AG04450 (cell line): ENCODE measurements around the gene OCSTAMP. TPM values are rescaled to one million over a fixed set of nuclear protein-coding genes. Genes with fewer than 3 reads are reported as not detected.

Experiments used
- CTCF ChIA-PET: fragments of 300-600, 350-600 bp; formaldehyde crosslinking; extraction: SDS; loops from one replicate; lab custom pipeline; 2022; ENCODE audit warnings: antibody characterized with exemption, inconsistent platforms; lab: Charles Lee
- POLR2A ChIA-PET: fragments of 350-600 bp; formaldehyde crosslinking; extraction: SDS; loops from one replicate; lab custom pipeline; 2021; ENCODE audit warnings: antibody characterized with exemption, inconsistent platforms; lab: Yijun Ruan, JAX
- DNase-seq: peaks from one replicate; pipeline ENCODE4 v3.0.0-alpha.2; 2011; ENCODE audit warnings: low read depth, low spot score
- H3K27ac ChIP-seq: one replicate; pipeline ENCODE4 v1.5.1; 2012; ENCODE audit warnings: low read depth, low read length, control low read depth
- H3K27me3 ChIP-seq: one replicate; pipeline ENCODE4 v1.6.0; 2012; ENCODE audit warnings: low read length; ENCODE audit not compliant: control insufficient read depth, insufficient read depth
- H3K4me3 ChIP-seq: 2 replicates; pipeline ENCODE4 v1.5.1; 2011; ENCODE audit warnings: mild to moderate bottlenecking, low read depth, low read length, control low read depth
- H3K9me3 ChIP-seq: 2 replicates; pipeline ENCODE4 v1.5.1; 2012; ENCODE audit warnings: low read length; ENCODE audit not compliant: control insufficient read depth, insufficient read depth
- polyA minus RNA-seq: library from RNA; depleted of rRNA, polyadenylated mRNA; stranded (reverse); fragments of >200 nt; gene quantifications from 2 replicates; pipeline ENCODE4 v1.2.3, GENCODE V29; 2011; rRNA and poly(A)+ RNA removed
- polyA plus RNA-seq: library from polyadenylated mRNA; depleted of rRNA; stranded (reverse); fragments of >200 nt; gene quantifications from 2 replicates; pipeline ENCODE4 v1.2.3, GENCODE V29; 2011; rRNA removed
- TF ChIP-seq, protein P1 (sequence below): IDR thresholded peaks from 2 replicates; pipeline ENCODE4 v1.5.1; 2011; ENCODE audit warnings: low read depth, low read length, control low read depth, inconsistent platforms

Gene OCSTAMP, protein sequence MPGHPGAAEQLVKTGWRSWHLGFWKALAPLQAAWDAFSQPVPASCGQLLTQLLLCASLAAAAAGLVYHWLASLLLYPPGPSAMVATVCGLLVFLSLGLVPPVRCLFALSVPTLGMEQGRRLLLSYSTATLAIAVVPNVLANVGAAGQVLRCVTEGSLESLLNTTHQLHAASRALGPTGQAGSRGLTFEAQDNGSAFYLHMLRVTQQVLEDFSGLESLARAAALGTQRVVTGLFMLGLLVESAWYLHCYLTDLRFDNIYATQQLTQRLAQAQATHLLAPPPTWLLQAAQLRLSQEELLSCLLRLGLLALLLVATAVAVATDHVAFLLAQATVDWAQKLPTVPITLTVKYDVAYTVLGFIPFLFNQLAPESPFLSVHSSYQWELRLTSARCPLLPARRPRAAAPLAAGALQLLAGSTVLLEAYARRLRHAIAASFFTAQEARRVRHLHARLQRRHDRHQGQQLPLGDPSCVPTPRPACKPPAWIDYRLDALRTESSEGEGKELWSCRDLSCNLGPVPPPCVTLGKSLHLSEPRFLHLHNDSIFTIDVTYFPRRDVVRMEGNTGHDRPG
- polyA plus RNA-seq, result not detected in 2 replicates
- polyA minus RNA-seq, result not detected in 2 replicates

DNA sequence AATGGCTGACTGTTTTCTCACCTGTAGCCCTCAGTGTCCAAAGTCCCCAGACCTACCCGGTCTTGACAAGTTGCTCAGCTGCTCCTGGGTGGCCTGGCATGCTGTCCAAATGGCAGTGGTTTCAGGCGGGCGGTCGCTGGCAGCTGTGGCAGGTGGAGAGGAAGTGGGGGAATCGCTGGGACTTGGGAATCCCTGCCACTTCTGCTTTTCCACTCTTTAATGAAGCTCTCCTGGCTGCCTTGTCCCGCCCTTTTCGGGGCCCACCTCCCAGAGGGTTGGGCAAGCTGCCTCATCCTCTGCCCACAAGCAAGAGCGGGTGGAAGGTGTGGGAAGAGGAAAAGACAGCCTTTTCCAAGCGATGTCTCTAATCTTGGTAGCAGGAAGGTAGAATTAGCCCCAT is at the start of gene OCSTAMP:
Gene OCSTAMP, minus strand, starts transcription at position 194 of the 400 bp plus-strand sequence. Its CDS starts 94 bp downstream, at position 100.
- Histone ChIP-seq H3K9me3 (no peaks in the 10 kb centered on the region; the same call in 1 of the 2 replicates), H3K4me3 (no peak within 1 kb of the TSS), H3K27me3 (peaks cover 3% of the 10 kb centered on the region), H3K27ac (no peak within 1 kb of the TSS)
- no peak for DNase-seq
- POLR2A ChIA-PET, result no interaction called here
- TF ChIP-seq, protein P1, sequence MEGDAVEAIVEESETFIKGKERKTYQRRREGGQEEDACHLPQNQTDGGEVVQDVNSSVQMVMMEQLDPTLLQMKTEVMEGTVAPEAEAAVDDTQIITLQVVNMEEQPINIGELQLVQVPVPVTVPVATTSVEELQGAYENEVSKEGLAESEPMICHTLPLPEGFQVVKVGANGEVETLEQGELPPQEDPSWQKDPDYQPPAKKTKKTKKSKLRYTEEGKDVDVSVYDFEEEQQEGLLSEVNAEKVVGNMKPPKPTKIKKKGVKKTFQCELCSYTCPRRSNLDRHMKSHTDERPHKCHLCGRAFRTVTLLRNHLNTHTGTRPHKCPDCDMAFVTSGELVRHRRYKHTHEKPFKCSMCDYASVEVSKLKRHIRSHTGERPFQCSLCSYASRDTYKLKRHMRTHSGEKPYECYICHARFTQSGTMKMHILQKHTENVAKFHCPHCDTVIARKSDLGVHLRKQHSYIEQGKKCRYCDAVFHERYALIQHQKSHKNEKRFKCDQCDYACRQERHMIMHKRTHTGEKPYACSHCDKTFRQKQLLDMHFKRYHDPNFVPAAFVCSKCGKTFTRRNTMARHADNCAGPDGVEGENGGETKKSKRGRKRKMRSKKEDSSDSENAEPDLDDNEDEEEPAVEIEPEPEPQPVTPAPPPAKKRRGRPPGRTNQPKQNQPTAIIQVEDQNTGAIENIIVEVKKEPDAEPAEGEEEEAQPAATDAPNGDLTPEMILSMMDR, result no peak
- CTCF ChIA-PET, result interaction anchor here (2.0 kb wide), 1 partner anchor 13 kb away, joined by 5 read pairs; no protein-coding TSS in a partner anchor

DNA sequence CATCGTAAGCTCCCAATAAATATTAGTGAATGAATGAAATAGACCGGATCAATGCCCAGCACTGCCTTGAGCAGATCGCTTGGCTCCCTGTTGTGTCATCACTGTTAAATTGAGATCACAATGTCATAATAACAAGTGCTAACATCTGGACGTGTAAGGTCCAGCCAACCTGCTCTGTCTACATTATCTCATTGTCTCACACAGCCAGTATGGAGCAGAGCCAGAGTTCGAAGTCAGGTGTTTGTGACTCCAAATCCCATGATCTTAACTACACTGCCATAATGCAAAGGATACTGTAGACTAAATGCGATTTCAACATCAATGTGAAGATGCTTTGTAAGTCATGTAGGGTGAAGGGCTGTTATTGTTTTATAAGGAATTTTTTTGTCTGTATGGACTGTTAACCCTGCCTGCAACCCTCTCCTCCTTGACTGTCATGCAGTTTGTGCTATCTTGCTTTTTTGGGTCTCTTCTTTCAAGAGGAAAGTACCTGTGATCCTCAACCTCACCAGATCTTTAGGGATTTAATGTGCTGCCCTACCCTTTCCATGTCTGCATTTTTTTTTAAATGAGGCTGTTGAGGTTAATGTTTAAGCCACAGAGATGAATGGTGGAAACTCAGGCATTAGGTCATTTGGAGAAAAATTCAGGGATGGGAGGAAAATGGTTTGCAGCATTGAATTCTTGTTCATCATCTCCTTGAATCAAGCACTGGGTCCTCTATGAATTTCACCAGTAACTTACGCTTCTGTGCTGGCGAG is 49.0 kb upstream of the OCSTAMP start:
- no peak for DNase-seq
- CTCF ChIA-PET, result no interaction called here
- H3K27ac ChIP-seq, result no peak overlapping the region
- TF ChIP-seq, protein P1, result no peak
- POLR2A ChIA-PET, result no interaction called here
- H3K9me3 ChIP-seq, result no peaks in the 10 kb centered on the region
- H3K27me3 ChIP-seq, result no peaks in the 10 kb centered on the region
- no peak overlapping the region for H3K4me3 ChIP-seq

DNA sequence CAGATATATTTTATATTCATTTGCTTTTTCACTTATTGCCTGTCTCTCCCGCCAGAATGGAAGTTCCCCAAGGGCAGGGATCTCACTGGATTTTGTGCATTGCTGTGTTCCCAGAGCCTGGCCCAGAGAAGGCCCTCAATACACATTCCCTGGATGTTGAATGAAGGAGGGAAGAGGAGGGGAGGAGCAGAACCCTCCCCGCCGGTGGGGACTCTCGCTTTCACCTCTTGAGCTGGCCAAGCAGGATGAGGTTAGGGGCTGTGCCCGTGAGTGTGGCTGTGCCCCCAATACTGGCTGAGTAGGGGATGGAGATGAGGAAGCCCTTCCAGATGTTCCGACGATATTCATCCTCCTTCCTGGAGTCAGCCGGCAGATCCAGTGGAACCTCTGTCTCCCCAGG is 45.5 kb upstream of the OCSTAMP start:
- no peak for DNase-seq
- TF ChIP-seq, protein P1, result no peak
- Histone ChIP-seq H3K4me3 (no peak overlapping the region), H3K27ac (no peak overlapping the region), H3K9me3 (no peaks in the 10 kb centered on the region), H3K27me3 (no peaks in the 10 kb centered on the region)
- ChIA-PET CTCF (no interaction called here), POLR2A (no interaction called here)

DNA sequence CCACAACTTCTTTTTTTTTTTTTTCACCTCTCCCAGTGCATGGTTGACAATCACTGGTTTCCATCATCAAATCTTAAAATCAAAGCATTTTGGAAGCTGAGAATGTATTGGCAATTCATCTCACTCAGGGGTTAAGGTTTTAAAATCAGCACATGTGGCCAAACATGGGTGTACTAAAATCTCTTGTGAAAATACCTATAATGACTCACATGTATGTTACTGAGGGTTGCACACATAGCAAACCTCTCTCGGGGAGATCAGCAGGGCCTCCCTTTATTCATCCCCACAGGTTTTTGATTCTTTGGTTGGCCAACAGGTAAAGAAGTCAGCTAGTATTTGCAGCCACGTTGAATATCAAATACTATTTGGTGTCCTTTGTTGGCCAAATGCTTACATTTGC is 44.3 kb upstream of the OCSTAMP start:
- Histone ChIP-seq H3K4me3 (no peak overlapping the region), H3K9me3 (no peaks in the 10 kb centered on the region), H3K27ac (no peak overlapping the region), H3K27me3 (no peaks in the 10 kb centered on the region)
- ChIA-PET CTCF (interaction anchor here (0.7 kb wide), 1 partner anchor 30 kb away, joined by 5 read pairs; no protein-coding TSS in a partner anchor), POLR2A (no interaction called here)
- TF ChIP-seq, protein P1, result no peak
- DNase-seq, result no peak
